Stimulated activated CD8-positive, alpha-beta memory T cell treated with anti-CD3 and anti-CD28 coated beads, Interleukin-12 subunit alpha, Interleukin-12 subunit beta, amount 100 ng/mL, for 4 hours (primary cell): ENCODE data around the gene STOM.
A peak's percentile ranks its signal among the peaks of the same experiment; 100 is the strongest.

Experiments
- DNase-seq: peaks from one replicate; pipeline ENCODE4 v3.0.0-alpha.2; 2020; ENCODE audit warnings: low read depth

STOM gene

GRCh38 chr9:121321016-121321503 is 49.0 kb downstream of the STOM start:
- DNase-seq, result peak; percentile 10

- DNase-seq, result no peak
Measured at GRCh38 chr9:121319383-121319780, 50.7 kb downstream of the STOM start.

DNA sequence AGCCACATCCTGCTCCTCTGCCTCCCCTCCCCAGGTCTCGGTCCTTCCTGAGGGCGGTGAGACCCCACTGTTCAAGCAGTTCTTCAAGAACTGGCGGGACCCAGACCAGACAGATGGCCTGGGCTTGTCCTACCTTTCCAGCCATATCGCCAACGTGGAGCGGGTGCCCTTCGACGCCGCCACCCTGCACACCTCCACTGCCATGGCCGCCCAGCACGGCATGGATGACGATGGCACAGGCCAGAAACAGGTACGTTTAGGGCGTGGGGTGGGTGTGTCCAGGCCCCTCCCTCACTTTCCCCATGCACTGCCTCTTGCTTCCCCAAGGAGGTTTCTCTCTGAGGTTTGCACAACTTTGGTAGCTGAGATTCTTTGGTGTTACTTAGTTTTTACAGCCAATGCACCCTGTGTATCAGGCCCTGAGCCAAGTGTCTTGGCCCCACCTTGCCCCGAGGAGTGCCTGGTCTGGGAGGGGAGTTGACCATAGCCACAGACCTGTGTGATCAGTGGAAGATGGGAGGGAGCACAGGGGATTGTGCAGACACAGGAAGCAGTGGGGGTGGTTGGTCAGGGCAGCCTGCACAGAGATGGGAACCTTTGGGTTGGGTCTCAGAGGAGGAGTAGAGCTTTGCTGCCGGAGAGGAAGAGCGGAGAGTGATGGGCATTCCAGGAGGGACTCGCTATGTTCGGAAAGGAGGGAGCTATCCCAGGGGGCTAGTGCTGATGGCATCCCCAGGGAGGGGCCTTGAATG is 51.2 kb downstream of the STOM start:
- DNase-seq, result no peak

DNA sequence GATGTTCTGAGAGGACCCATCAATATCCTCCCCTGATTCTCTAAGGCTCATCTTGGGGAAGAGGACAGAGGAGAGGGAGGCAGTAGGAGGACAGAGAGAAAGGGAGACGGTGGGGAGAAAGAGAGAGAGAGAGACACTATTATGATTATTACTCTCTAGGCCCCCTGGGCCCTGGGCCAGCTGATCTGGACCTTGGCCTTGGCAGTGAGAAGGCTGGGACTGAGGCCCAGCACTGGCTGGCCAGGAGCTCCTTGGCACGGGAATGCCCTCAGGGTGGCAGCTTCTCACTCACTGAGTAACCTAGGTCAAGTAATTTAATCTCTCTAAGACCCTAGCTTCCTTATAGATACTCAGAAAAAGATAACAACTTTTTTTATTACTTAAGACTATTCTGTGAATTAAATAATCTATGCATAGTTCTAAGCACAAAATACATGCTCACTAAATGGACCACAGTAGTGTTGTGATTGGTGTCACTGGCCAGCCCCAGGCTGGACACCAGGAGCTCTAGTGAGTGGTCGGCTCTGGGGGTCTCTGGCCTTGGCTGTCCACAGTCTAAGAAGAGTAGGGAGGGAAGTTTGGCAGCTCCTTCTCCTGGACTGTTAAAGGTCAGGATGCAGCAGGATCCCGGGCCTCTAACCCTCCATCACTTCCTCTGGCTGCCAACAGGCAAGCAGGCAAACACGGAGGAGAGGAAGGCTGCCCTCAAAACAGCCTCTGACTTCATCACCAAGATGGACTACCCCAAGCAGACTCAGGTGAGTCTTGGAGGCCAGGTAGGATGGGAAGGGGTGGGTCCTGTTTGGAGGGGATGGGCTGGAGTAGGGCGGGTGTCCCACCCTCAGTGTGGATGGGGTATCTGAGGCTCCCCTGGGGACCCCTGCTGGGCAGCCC is 52.1 kb downstream of the STOM start:
- no peak for DNase-seq

DNA sequence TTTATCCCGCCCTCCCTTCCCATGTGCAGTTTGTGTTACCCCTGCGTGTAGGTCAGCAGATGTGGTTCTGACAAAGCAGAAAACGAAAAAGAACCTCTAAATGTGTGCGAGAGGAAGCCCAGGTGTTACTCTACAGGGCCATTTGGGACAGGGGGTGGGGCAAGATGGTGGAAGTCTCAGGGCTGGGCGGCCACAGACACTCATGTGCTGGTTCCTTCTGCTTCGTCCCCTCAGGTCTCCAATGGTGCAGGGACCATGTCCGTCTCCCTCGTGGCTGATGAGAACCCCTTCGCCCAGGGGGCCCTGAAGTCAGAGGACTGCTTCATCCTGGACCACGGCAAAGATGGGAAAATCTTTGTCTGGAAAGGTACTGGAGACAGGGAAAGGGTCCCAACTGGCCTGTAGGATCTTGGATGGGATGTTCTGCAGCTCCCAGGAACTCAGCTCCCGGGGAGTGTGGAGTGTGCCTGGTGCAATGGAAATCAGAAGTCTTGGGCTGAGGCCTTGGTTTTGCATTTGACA is 53.1 kb downstream of the STOM start:
- DNase-seq, result no peak

GRCh38 chr9:121316378-121316777 is 53.7 kb downstream of the STOM start:
- no peak for DNase-seq

GRCh38 chr9:121313458-121314152 is 56.4 kb downstream of the STOM start:
- no peak for DNase-seq

DNA sequence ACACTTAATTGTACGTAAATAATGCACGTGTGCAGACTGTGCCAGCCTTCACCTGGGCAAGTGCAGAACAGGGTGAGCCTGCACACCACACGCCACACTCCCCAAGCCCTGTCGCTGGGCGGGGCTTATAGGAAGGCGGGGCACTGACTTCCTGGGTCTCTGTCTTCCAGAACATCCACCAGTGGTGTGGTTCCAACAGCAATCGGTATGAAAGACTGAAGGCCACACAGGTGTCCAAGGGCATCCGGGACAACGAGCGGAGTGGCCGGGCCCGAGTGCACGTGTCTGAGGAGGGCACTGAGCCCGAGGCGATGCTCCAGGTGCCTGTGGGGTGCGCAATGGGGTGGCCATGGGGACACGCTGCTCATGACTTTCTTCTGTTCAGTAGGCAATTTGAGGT is 57.9 kb downstream of the STOM start:
- DNase-seq, result no peak

GRCh38 chr9:121310571-121310970 is 59.5 kb downstream of the STOM start:
- DNase-seq, result no peak

DNA sequence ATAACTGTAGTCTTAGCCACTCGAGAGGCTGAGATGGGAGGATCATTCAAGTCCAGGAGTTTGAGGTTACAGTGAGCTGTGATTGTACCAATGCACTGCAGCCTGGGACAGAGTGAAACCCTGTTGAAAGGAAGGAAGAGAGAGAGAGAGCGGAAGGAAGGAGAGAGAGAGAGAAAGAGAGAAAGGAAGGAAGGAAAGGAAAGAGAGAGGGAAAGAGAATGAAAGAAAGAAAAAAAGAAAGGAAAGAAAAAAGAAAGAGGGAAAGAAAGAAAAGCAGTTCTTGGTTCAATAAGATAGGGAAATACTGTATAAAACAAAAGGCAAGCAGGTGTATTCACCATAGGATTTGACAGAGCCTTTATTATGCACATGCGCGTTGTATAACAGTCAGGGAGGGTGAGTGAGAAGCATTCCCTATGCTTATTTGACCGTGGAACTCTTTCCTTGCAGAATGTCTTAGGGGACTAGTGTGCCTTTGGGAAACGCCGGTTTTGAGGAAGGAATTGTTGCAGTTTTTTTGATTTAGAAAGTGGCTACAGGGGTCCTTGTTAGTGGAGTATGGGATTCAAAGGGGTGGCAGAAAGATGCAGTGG is 60.1 kb downstream of the STOM start:
- no peak for DNase-seq

- no peak for DNase-seq
Measured at GRCh38 chr9:121309171-121309570, 60.9 kb downstream of the STOM start.

- DNase-seq, result no peak
Measured at GRCh38 chr9:121308765-121309164, 61.3 kb downstream of the STOM start.

- DNase-seq, result no peak
Measured at GRCh38 chr9:121307976-121308375, 62.1 kb downstream of the STOM start.

- DNase-seq, result no peak
Measured at GRCh38 chr9:121305269-121305994, 64.6 kb downstream of the STOM start.

DNA sequence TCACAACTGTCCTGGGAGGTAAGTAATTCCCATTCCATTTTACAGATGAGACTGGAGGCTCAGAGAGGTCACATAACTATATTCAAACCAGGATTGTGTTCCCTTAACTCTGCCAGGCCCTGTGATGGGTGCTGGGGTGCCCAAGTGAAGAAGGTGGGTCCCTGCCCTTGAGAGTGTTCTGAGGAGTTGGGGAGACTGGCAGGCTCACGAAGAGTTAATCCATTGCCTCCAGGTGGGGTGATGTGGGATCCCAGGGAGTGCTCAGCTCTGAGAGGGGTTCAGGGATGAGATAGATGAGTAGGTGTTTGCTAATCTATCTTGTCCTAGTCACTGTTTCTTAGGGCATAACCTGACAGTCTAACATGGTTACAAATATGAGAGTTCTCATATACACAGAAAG is 65.3 kb downstream of the STOM start:
- no peak for DNase-seq

DNA sequence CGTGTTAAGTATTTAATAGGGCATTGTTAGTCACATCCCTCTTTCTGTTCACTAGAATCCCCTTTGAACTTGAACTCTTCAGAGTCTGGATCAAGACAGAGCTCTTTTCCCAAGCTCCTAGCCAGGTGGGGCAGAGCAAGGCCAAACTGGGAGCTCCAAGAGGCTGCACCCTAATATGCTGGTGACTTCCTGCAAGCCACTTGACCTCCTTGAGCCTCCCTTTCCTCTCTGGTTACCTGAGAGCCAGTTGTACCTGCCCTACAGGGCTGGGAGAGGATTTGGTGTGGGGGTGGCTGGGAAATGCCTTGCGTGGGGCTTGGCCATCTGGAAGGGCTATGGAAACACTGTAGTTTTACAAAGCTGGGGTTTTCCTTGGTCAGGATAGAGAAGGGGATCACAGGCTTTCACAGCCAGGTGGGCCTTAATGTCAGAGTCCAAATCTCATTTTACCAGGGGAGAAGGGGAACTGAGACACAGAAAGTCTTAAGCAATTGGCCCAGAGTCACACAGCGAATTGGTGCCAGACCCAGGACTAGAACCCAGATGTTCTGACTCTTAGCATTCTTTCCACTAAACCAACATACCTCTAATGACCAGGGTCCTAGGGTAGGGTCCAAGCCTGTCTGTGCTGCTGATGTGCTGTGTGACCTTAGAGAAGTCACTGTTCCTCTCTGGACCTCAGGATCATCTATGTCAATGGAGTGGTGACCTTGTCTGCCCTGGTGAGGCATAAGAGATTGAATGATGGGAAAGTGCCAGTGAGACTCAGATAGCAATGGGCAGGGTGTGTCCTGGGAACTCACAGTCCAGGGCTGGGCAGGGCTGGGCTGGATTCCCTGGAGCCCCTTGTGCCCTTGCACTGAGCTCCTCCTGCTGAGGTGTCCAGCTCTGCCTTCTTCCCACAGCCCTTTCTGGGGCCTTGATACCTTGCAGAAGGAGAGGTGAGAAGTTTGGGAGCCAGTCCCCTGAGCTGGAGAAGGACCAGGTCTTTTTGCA is 66.3 kb downstream of the STOM start:
- DNase-seq, result no peak

GRCh38 chr9:121302786-121303185 is 67.3 kb downstream of the STOM start:
- no peak for DNase-seq

GRCh38 chr9:121302341-121302740 is 67.7 kb downstream of the STOM start:
- DNase-seq, result no peak

DNA sequence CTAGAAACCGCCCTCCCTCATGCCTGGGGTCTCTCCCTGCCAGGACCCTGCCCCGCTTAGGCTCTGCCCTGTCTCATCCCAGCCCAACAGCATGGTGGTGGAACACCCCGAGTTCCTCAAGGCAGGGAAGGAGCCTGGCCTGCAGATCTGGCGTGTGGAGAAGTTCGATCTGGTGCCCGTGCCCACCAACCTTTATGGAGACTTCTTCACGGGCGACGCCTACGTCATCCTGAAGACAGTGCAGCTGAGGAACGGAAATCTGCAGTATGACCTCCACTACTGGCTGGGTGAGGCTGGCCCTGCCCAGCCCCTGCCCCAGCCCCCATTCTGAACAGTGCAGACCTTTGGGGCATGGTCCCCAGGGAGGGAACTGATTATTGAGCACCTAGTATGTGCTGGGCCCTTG is 68.2 kb downstream of the STOM start:
- DNase-seq, result no peak
